ENCODE measurements around the gene BCAS3.

The BCAS3 gene

DNA sequence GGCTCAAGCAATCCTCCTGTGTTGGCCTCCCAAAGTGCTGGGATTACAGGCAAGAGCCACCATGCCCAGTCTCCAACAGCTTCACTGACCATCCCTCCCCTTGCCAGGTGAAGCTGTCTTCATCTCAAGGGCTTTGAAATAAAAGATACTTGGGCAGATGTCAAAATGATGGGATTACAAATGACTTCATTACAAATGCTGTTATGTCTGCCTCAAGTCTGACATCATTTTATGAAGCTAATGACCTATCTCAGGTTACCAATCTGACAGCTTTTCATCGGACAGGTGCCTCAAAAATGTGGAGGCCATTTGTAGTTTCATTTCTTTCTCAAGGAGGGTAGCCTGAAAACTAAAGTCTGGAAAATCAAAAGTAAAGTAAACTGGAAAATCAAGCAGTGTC lies 398.3 kb downstream of the BCAS3 start:
- DNase-seq: no peak

DNA sequence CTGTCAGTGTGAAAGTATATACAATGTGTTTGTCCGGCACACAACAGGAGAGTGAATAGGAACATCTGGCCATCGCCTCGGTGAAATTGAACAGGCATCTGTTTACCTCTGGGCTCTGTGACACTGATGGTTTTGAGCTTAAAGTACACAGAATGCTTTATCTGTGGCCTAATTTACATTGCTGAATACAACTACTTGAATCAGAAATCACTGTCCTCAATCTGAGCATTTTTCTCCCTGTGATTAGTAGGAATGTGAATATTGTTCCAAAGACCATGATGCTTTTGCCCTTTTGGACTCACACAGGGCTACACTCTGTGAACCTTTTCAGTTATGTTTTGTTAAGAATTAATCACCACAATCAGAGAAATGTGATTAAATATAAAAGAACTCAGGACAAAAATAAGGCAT lies 399.0 kb downstream of the BCAS3 start:
- no peak for DNase-seq

DNA sequence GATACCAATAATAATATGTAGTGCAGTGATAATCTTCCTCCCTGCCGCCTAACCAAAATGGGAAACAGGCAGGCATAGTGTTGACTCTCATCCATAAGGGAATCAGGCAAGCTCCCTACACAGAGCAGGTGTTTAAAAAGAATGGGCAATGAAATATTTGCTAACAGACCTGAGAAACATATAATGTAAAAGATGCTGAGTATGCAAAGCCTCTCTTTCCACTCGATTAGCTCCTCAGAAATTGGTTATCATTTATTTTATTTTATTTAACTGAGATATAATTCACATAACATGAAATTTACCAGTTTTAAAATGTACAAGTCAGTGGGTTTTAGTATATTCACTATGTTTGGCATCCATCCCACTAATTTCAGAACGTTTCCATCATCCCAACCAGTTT lies 404.3 kb downstream of the BCAS3 start:
- DNase-seq: no peak

DNA sequence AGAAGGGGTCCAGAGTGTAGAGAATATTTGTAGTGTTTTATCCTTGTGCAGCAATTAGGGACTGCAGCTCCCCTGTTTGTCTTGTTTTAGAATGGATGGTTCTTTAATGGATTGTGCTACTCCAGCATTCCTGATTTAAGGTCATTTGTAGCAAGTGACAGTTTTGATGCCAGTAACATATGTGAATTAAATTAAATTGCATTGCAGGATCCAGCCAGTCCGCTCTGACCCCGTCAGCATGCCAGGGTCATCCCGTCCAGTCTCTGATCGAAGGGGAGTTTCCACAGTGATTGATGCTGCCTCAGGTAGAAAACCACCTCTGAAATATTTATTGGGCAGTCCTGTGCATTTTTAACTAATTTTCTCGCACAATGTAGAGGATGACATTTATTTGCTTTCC lies 406.6 kb downstream of the BCAS3 start:
- DNase-seq: no peak

DNA sequence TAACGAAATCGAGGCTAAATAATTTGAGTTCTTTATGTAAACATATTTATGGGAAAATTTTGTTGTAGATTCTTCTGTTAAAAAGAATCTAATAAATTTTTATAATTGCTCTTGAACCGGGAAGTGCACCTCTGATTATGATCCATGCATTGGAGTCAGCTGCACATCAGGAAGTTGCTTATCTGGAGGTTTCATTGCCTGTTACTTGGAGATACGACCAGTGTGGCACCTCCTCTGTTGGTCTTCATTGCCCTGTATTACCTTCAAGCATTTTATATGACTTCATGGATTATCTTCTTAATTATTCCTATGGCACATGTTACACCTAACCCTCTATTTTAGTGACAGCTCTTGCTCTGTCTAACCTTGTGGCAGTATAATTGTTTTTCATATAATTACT lies 409.4 kb downstream of the BCAS3 start:
- DNase-seq: no peak

DNA sequence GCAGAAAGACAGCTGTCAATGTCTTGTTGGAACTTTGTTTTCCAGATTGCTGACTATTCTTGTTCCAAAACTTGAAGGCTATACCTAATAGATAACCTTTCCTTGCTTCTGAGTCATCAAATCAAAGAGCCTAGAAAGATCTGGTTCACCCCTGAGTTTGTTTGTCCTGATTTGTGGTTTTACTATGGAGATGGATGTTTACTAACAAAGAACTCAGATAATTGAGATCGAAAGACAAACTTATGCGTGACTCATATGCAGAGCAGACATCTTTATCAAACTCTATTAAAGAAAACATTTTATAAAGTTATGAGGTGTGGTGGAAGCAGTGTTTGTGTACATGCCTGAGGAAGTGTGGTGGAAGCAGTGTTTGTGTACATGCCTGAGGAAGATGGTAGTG lies 410.9 kb downstream of the BCAS3 start:
- DNase-seq: no peak

DNA sequence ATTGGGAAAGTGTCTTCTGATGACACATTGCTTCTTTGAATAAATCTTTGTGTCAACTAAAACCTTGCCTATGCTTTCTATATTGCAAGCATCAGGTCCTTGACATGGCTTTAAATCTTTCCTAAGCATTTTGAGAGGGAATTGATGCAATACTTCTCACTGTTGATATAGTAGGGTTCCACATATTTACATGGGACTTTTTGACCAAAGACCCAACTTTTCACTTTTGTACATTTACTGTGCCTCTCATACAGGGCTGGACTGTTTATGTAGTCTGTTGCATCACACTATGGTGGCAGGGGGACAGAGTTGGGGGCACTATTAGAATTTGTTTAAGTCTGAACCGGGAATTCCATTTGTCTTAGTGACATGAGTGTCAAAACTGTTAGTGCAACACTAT lies 413.4 kb downstream of the BCAS3 start:
- DNase-seq: no peak

DNA sequence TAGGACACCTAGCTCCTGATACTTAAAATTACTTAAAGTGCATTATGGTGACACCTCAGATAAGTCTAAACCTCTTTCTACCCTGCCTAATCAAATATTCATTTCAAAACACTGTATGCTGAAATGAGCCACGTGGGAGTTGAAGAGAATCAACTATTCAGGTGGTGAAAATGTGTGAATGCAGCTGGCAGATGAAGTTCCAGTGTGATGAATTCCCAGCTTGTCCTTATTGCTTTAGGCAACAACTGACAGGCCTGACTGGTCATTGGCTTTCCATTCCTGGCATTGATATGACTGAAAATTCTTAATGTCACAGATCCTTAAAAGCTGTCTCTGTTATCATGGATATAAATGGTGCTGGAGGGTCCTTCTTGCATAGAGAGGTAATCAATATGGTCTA lies 420.1 kb downstream of the BCAS3 start:
- DNase-seq: no peak

DNA sequence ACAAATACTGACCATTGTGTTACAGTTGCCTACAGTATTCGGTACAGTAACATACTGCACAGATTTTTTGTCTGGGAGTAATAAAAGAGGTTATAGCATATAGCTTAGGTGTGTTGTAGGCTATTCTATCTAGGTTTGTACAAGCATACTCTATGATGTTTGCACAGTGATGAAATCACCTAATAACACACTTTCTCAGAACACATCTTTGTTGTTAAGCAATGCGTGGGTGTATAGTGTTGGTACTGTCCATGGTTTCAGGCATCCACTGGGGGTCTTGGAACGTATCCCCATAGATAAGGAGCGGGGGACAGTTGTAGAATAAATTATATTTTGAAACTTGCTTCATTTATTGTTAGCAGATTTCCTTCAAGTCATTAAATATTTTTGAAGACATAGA lies 428.7 kb downstream of the BCAS3 start:
- no peak for DNase-seq

DNA sequence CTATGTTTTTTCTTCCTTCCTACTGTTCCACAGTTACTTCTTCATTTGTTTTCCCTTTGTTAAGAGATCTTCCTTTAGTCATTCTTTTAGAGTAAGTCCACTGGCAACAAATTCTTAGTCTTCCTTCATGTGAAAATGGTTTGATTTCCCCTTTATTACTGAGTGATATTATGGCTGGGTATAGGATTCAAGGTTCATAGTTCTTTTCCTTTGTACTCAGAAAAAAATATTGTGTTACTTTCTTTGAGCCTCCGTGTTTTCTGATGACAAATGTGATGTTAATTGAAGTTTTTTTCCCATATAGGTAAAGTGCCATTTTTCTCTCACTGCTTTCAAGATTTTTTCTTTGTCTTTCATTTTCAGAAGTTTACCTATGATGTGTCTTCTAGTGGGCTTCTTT lies 438.9 kb downstream of the BCAS3 start:
- DNase-seq: no peak

DNA sequence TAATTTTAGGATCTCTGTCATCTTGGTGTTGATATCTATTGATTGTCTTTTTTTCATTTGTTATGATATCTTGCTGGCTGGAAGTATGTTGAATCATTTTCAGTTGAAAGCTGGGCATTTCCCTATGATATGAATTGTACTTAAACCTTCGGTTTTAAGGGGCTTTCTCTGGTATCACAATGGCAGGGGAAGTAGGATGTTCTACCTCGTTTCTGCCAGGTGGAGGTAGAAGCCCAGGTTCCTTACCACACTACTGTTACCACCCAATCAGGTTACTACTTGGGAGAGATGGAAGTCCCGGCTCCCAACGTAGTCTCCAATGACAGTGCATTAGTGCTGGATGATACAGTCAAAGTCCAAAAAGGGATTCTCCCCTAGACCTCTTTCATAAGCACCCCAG lies 440.3 kb downstream of the BCAS3 start:
- DNase-seq: no peak

DNA sequence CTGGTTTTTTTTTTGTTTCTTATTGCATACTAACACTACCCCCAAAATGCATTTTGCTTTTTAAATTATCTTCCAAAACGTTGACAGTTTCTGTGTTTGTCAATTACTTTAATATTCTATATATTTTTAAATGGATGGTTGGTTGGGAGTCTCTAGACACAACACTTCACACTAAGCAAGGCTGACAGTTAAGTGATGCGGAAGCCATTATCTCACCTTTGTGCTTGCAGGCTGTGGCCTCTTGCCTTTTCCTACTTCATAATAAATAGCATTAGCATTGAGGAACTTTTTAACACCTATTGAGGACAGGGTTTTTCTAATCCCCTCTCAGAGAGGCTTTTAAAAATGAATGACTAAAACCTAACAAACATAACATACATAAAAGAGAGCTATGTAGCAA lies 441.2 kb downstream of the BCAS3 start:
- no peak for DNase-seq

DNA sequence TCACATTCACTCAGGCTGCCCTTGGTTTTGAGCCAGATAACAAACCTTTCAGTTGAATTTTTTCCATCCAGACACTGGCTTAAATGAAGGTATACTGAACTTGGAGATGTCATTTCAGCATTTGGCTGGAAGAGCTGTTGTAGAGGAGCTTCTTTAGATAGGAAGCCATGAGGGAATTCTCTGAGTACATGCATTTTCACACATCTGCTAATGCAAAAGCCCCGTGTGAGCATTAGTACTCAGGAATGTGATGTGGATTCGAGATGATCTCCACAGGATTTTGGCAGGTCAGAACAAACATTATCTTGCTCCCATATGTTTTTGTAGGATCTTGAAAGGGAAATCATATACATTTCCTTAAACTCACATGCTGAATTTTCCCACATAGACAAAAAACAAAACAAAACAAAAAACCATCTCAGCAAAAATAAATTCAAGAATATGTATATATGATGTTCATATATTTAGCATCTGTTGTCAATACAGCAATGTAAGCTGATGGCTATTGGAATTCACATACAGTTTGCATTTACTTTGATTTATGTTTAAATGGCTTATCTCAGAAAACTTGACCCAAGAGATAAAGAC lies 444.8 kb downstream of the BCAS3 start:
- DNase-seq: no peak

DNA sequence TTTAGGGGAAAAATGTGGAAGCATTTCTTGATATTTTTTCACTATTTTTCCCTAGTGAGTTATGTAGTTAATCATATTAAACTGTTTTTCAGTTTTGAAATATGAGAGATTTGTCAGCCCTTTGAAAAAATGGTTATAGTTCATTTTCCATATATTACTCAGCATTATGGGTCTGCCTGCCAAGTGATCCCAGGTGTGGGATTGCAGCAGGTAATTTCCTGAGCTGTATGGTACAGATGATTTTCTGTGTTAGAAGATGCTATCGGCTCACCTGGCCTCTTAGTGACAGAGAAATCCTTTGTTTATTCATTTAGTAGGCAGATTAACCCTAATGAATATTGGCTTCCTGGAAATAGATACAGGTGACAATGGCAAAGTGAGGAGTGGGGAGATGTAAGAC lies 446.9 kb downstream of the BCAS3 start:
- DNase-seq: no peak

DNA sequence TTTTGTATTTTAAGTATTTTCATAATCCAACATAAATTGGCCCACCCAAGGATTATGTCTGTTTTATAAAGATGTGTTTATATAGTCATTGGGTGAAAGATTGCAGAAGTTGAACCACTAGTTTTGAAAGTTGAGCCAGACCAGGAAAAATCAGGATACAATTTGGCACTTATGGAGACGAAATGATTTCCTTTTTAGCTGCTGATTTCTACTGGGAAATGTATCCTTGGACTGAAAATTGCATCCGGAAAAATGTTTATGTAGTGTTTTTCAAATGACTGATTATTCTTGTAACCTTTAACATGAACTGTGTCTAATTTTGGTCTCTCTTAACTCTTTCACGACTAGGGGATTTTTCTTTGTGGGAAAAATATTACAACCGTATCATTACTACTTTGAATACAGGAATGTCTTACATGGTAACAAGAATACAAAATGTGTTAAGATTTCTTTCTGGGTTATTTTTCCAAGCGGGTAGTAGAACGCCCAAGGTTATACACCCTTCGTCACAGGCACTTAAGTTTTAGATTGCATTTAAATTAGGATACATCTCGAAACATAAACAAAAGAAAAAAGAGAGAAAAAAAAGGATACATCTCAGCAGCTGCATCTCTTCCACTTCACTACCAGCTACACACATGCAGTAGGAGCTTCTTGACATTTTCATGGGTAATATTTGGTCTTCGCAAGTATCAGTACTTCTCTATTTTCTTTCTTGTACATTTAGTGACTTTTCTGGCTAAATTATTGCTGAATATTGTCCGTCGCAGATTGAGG lies 449.0 kb downstream of the BCAS3 start:
- DNase-seq: no peak

DNA sequence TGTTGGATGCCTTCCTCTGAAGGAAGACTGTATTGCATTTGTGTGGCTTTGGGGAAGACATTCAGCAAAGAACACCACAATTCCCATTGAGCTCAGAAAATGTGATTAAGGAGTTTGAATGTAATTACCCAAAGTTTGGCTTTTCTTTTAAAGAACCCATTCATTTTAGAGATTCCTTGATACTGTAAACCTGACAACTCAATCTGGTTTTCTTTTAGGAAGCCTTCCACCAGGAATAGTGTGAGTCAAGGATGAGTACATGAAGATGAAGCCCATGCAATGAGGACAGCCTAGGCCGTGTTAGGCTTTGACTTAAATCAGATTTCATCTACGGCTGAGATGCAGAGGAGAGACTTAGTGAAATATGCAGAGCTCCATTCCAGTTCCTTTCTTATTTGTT lies 450.3 kb downstream of the BCAS3 start:
- DNase-seq: no peak

DNA sequence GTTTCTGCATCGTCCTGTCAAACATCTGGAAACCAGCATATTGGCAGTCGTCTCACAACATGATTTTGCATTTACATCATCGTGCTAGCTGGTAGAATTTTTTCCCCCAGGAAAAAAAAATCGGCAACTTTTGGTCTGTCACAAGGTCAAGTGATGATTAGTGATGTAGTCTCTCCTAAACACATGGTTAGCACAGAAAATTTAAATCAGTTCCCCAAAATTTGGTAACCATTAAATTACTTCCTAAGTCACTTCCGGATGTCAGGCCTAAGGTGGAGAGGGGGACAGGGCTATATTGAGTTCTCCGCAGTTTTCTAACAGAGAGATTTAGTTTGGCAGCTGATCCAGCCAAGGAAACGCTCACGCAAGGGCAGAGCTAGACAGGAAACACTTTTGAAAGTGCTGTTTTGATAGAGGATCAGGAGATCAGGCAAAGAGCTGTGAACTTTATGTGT lies 451.0 kb downstream of the BCAS3 start:
- no peak for DNase-seq

DNA sequence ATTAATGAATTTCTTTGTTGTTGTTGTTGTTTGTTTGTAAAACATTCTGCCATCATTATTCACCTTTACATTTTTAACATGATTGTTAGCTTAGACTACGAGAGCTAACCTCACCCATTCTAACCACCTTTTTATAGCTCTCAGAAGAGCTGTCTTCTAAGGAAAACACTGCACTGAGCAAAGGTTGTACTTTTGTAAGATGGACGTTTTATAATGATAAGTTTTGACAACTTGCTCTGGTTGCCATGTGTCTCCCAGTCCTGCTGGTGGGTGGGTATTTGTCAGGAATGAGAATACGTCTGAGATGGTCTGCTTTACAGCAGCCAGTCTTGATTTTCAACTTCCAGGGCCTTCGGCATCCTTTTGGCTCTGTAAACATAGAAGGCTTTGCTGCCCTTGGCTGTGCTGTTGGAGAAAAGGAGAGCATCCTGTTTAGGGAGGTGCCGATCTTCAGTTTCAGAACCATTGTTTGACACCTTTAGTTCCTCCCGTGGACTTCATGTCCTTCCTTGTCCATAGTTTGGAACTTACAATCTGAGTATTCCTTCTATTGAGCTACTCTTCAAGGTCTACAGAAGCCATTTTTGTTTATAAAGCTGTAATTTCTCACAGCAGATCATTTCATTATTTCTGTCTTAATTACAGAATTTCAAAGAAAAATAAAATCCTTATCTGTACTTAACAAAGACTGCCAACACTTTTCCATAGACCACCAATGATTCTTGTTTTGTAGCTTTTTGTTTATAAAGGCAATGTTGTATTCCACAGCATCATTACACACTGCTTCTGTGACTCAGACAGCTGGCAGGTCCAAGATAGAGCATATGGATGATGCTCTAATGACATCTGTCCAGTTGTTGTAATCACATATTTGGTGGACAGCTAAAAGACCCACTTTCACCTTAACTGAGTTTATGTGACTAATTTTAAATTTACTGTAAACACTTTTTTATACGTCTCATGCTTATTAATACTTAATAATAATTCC lies 451.9 kb downstream of the BCAS3 start:
- no peak for DNase-seq

DNA sequence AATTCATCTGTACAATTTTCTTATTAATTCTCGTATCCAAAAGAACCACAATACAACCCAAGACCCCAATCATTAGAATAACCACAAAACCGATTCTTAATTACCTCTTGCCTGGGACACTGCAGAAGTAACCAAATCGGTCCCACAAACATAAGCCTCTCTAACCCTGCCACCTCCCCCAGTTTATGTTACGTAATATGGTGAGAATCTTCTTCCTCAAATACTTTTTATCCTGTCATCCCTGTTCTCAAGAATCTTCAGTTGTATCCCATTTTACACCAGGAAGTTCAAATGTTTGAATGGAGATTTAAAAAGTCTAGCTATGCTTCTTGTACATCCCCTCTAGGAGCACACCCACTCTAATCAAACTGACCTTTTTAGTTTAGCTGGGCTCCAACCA lies 452.7 kb downstream of the BCAS3 start:
- DNase-seq: no peak

DNA sequence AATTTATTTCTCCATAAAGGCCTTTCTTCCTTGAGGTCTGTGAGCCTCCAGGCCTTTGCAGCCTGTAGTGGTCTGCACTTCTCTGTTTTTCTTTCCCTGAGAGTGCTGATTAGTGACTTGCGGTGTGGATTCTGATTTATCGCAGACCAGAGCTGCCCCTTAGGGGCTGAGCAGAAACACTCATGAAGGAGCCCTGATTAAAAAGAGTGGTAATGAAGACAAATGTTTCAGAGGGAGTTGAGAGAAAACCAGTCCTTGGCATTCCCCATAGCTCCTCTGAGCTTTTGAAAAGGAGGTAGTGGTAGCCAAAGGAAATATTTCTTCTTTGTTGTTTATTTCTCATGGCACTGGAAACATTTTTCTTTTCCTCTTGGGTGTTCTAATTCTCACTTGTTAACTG lies 453.9 kb downstream of the BCAS3 start:
- no peak for DNase-seq

DNA sequence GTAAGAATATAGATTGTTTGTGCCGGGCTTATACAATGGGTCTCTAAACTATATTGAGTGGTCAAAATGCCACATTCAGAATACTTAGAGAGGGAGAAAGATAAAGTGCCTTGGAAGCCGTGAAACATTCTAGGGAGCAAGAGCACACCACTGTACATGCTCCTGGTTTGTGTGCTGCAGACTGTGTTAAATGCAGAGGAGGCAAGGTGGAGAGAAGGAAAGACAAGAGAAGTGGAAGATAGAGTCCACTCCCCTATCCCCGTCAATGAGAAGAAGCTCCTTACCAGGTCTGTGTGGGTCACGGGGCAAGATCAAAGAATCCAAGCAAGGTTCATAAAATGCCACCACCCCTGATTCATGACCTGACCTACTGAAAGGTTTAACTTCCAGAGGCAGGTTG lies 454.9 kb downstream of the BCAS3 start:
- DNase-seq: no peak

DNA sequence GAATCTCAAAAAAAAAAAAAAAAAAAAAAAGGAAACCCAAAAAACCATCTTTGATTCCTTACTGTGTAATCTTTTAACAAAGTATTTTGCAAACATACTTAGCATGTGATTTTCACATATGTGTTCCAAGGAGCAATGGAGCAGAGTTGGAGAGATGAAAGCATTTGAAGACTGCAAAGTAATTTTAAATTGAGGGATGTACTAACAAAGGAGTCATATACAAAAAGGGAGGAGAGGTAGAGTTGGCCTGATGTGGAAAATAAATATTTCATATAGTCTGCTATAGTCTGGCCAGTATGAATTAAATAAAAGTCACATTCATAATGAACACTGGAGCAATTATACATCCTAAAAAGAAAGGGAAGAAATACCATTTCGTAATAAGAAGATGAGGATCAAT lies 456.2 kb downstream of the BCAS3 start:
- no peak for DNase-seq

DNA sequence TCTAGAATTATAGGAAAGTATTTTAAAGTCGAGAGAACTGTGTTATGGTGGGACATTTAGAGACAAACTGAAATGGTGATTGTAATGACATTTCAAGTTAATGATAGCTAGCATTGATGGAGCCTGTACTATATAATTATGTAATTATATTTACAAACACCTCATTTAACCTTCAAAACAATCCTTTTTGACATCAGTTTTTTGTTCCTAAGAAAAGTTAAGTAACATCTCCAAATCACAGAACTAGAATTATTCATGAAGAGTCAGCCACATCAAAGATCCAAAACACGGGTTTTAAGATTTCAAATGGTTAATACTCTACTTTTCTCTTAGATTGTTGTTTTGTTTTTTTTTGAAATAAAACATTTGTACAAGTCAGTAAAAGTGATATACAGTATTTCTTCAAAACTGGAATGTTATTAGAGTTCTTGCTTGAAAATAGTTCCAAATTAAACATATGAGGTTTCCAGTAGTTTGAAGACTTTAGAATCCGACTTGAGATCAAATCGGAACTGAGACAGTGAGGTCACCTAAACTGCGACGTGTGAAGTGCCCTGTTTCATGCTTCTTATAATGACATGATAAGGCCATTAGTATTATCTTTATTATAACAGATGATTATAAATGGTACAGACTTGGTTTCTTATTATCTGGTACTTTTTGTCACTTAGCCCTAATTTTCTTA lies 457.0 kb downstream of the BCAS3 start:
- DNase-seq: no peak

All from DMS153 (cell line).